Activated CD4-positive, alpha-beta memory T cell treated with anti-CD3 and anti-CD28 coated beads, Interleukin-2, amount 10 ng/mL, durations not matched to agents 7 days and 5 days (primary cell): Measurements from ENCODE around the gene CNIH3. TPM values are rescaled to one million over a fixed set of nuclear protein-coding genes. Genes with fewer than 3 reads are reported as not detected.

Experiments
- CTCF ChIA-PET: fragments of 350-600 bp; sonication (Branson Sonifier 250); formaldehyde crosslinking; loops from one replicate; lab custom pipeline; 2021; ENCODE audit warnings: antibody characterized with exemption, inconsistent platforms; lab: Charles Lee
- POLR2A ChIA-PET: fragments of 350-600 bp; sonication (Branson Sonifier 250); formaldehyde crosslinking; loops from one replicate; lab custom pipeline; 2021; ENCODE audit warnings: antibody characterized with exemption; lab: Charles Lee
- DNase-seq: peaks from one replicate; pipeline ENCODE4 v3.0.0-alpha.2; 2020
- H3K27ac Mint-ChIP-seq: one replicate; pipeline ENCODE4 v1.8.0; 2021; ENCODE audit warnings: mild to moderate bottlenecking, mixed read lengths
- H3K27me3 Mint-ChIP-seq: one replicate; pipeline ENCODE4 v1.8.0; 2021; ENCODE audit warnings: mixed read lengths
- H3K36me3 Mint-ChIP-seq: one replicate; pipeline ENCODE4 v1.8.0; 2021; ENCODE audit warnings: low read depth, mixed read lengths
- H3K4me1 Mint-ChIP-seq: one replicate; pipeline ENCODE4 v1.8.0; 2021; ENCODE audit warnings: mixed read lengths
- H3K4me3 Mint-ChIP-seq: one replicate; pipeline ENCODE4 v1.8.0; 2021; ENCODE audit warnings: mild to moderate bottlenecking, mixed read lengths
- H3K9me3 Mint-ChIP-seq: one replicate; pipeline ENCODE4 v1.8.0; 2021; ENCODE audit warnings: mixed read lengths
- total RNA-seq, 2 experiments: library from RNA; stranded (reverse); gene quantifications; one replicate each; pipeline ENCODE4 v1.2.3, GENCODE V29; 2021

CNIH3 gene
- total RNA-seq, 2 experiments from 2014 or later: 1.4 to 1.9 TPM

DNA sequence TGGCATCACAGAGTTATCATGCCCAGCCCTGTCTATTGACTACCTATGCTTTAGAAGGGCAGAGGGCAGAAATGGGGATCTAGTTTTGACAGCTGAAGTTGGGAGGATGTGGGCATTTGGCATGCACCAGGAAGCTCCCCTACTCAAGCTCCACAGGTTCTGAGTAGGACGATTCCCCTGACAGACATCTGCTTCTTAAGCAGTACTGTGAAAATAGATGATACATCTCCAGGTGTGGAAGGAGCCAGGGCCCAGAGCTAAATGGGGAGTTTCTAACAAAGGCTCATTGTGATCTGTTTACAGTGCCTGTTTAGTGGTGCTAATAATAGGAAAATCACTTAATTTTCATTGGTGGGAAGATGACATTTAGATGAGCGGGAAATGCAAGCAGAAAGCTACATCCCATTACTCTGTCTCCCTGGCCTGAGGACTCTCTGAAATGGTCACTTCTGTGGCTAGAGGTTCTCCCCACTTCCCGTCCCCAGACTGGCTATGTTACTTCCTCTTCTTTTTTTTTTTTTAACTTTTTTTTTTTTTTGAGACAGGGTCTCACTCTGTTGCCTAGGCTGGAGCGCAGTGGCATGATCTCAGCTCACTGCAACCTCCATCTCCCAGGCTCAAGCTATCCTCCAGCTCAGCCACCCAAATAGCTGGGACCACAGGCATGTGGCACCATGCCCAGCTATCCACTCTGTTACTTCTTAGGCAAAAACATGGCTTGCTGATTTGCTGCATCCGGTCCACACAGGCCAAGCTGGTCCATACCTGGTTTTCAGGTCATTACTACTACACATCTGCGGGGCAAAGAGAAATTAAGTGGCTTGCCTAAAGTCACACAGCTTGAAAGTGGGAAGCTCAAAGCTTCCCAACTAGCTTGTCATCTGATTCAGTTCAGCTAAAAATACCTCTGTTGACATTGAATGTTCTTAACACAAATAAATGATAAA is 23.2 kb upstream of the CNIH3 start:
- Mint-ChIP-seq H3K27ac (no peak overlapping the region), H3K9me3 (no peaks in the 10 kb centered on the region), H3K36me3 (no peaks in the 10 kb centered on the region), H3K27me3 (peaks cover 5% of the 10 kb centered on the region), H3K4me3 (no peak overlapping the region), H3K4me1 (peaks cover 9% of the 10 kb centered on the region)
- ChIA-PET CTCF (no interaction called here), POLR2A (interaction anchor here (0.8 to 1.2 kb wide), 2 partner anchors 31 to 50 kb away, joined by 3 to 5 read pairs; no protein-coding TSS in a partner anchor)
- DNase-seq: no peak

DNA sequence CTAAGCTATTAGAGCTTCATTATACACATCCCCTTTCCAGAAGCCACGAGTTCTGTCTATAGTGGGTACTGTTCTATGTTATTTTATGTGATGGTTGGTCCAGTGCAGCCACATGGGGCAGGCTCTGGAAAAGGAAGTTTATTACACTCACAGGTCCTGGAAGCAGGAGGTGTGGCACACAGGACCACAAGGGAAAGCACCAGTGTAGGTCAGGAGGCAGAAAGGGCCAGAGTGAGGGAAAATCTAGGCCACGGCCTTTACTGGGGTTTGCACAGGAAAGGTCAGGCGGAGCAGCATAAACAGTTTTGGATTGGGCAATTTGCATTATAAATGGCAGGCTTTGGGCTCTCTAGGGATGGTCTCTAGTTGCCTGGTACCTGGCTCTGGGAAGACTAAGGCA is 21.8 kb upstream of the CNIH3 start:
- no peak for DNase-seq
- H3K27ac Mint-ChIP-seq: no peak overlapping the region
- ChIA-PET POLR2A (no interaction called here), CTCF (no interaction called here)
- H3K4me1 Mint-ChIP-seq: peaks cover 9% of the 10 kb centered on the region
- H3K4me3 Mint-ChIP-seq: no peak overlapping the region
- H3K9me3 Mint-ChIP-seq: no peaks in the 10 kb centered on the region
- no peaks in the 10 kb centered on the region for H3K36me3 Mint-ChIP-seq
- peaks cover 8% of the 10 kb centered on the region for H3K27me3 Mint-ChIP-seq

DNA sequence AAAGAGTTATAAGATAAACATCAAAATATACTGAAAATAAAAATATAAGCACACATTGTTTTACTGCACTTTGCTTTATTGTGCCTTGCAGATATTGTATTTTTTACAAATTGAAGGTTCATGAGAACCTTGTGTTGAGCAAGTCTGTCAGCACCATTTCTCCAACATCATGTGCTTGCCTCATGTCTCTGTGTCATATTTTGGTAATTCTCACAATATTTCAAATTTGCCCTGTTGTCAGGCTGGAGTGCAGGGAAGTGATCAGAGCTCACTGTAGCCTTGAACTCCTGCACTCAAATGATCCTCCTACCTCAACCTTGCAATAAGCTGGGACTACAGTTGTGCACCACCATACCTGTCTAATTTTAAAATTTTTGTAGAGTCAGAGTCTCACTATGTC is 21.3 kb upstream of the CNIH3 start:
- H3K27ac Mint-ChIP-seq: no peak overlapping the region
- H3K4me3 Mint-ChIP-seq: no peak overlapping the region
- H3K4me1 Mint-ChIP-seq: peaks cover 9% of the 10 kb centered on the region
- H3K9me3 Mint-ChIP-seq: no peaks in the 10 kb centered on the region
- H3K36me3 Mint-ChIP-seq: no peaks in the 10 kb centered on the region
- CTCF ChIA-PET: no interaction called here
- peaks cover 8% of the 10 kb centered on the region for H3K27me3 Mint-ChIP-seq
- POLR2A ChIA-PET: no interaction called here
- no peak for DNase-seq

DNA sequence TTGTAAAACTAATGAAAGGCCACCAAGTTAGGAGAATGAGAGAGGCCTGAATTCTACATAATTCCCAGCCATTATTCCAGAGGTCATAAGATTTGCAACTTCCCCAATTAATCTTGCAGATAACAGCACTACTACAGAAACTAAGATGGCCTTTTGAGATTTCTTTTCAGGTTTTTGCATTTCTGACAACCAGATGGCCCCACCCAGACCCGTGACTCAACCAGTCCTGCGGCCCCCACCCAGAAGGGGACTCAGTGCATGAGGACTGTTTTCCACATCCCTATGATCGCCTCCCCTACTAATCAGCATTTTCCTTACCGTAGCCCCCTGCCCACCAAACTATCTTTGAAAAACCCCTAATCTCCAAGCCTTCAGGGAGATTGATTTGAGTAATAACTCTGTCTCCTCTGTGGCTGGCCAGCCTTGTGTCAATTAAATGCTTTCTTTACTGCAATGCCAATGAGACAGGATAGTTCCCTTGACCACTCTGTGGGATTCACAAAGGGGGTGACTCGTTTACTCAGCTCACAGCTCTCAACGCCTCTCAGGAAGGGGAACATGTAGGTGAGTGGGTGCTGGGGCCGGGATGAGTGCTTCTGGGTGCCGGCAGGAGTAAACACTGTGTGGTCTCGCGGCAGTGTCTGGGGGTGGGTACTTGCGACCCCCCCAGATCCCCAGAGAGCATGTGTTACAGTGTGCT is 10.5 kb upstream of the CNIH3 start:
- POLR2A ChIA-PET: interaction anchor here (0.9 kb wide), 1 partner anchor 18 kb away, joined by 3 read pairs; no protein-coding TSS in a partner anchor
- H3K9me3 Mint-ChIP-seq: no peaks in the 10 kb centered on the region
- no peak overlapping the region for H3K27ac Mint-ChIP-seq
- H3K4me1 Mint-ChIP-seq: no peaks in the 10 kb centered on the region
- H3K36me3 Mint-ChIP-seq: no peaks in the 10 kb centered on the region
- H3K4me3 Mint-ChIP-seq: no peak overlapping the region
- CTCF ChIA-PET: no interaction called here
- H3K27me3 Mint-ChIP-seq: peaks cover 28% of the 10 kb centered on the region
- DNase-seq: no peak

DNA sequence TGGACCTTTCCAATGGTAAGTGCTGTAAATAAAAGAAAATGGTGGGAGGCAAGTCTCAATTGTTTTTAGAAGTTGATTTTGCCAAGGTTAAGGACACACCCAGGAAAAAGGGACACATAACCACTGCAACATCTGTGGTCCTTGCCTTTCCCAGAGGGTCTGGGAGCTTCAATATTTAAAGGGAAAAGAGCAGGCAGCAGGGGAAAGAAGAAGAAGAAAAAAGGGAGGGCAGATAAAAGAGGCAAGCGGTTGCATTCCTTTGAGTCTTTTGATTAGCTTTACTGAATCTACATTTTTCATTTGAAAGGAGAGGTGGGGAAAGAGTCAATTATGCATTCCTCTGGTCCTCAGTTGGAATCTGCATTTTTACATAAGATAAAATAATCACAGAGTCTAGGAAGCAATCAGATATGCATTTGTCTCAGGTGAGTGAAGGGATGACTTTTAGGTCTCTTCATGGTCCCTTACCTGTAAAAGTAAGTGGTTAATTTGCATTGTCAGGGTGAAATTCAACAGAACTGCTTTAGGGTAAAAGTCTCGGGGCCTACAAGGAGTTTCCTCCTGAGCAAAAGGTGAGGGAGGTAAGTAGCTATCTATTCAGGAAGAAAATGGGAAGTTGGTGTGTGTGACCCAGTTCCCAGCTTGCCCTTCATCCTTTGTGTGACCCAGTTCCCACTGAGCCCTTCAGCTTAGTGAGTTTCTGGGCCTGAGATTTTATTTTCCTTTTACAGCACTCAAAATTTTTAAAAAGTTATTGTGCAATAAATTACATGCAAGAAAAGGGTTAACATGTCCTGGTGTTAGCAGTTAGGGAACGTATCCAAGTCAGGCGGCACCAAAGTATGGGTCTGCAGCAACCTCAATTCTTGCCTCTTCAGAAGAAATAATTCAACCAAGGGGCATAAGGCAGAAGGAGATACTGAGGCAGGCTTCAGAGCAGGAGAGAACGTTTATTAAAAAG is 8.6 kb upstream of the CNIH3 start:
- Mint-ChIP-seq H3K27me3 (peaks cover 30% of the 10 kb centered on the region), H3K36me3 (no peaks in the 10 kb centered on the region), H3K27ac (no peak overlapping the region), H3K4me3 (no peak overlapping the region), H3K4me1 (no peaks in the 10 kb centered on the region), H3K9me3 (no peaks in the 10 kb centered on the region)
- ChIA-PET CTCF (interaction anchor here (1.2 kb wide), 1 partner anchor 37 kb away, joined by 3 read pairs; no protein-coding TSS in a partner anchor), POLR2A (no interaction called here)
- DNase-seq: no peak

DNA sequence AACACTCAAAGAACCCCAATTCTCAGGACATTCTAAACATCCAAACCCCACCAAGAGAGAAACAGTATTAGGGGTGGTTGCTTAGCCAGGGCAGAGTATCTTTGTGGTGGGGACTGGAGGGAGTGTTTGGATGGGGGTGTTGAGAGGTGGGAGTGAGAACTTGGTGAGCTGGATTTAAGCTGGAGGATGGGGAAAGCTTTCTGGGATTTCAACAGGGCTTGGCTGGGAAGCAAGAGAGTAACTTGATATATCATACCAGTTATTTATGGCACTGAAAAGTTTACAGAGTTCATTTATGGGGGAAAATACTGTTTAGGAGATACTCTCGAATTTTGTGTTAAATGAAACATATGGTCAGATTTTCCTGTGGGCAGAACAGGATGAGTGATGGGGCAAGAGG is 6.8 kb upstream of the CNIH3 start:
- no peak for DNase-seq
- Mint-ChIP-seq H3K4me3 (no peak overlapping the region), H3K9me3 (no peaks in the 10 kb centered on the region), H3K27me3 (peaks cover 27% of the 10 kb centered on the region), H3K36me3 (no peaks in the 10 kb centered on the region), H3K4me1 (no peaks in the 10 kb centered on the region), H3K27ac (no peak overlapping the region)
- ChIA-PET CTCF (interaction anchor here (0.9 kb wide), 1 partner anchor 15 kb away, joined by 3 read pairs; no protein-coding TSS in a partner anchor), POLR2A (no interaction called here)

DNA sequence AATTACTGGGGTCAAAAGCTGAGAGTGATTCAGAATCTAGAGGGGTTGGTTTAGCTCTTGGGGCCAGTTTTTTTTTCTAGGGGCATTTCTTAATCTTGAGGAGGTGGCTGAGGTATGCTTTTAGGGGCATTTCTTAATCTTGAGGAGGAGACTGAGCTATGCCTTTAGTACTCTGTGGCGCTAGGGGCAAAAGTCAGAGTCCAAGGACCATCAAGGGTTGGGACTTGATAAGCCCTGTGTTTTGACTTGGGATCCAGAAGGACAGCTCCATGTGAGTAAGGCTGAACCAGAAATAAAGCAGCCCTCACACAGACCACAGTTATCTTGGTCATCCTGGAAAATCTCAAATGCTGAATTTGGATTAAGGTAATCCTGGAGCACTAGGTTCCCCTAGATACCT is 3.9 kb upstream of the CNIH3 start:
- Mint-ChIP-seq H3K4me3 (no peak overlapping the region), H3K27me3 (peaks cover 43% of the 10 kb centered on the region), H3K9me3 (no peaks in the 10 kb centered on the region), H3K27ac (no peak overlapping the region), H3K36me3 (no peaks in the 10 kb centered on the region), H3K4me1 (peaks cover 13% of the 10 kb centered on the region)
- ChIA-PET CTCF (interaction anchor here (0.8 to 2.2 kb wide), 2 partner anchors 32 to 98 kb away, joined by 3 to 6 read pairs; no protein-coding TSS in a partner anchor), POLR2A (no interaction called here)
- DNase-seq: no peak

DNA sequence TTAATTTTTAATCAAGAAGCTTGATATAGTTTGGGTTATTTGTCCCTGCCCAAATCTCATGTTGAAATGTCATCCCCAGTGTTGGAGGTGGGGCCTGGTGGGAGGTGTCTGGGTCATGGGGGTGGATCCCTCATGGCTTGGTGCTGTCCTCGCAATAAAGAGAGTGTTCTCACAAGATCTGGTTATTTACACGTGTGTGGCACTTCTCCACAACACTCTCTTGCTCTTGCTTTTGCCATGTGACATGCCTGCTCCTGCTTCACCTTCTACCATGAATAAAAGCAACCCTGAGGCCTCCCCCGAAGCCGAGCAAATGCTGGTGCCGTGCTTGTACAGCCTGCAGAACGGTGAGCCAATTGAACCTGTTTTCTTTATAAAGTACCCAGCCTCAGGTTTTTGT is 2.6 kb upstream of the CNIH3 start:
- no peaks in the 10 kb centered on the region for H3K36me3 Mint-ChIP-seq
- H3K27me3 Mint-ChIP-seq: peaks cover 54% of the 10 kb centered on the region
- ChIA-PET POLR2A (no interaction called here), CTCF (interaction anchor here (1.0 to 2.2 kb wide), 2 partner anchors 10 to 31 kb away, joined by 3 to 6 read pairs; no protein-coding TSS in a partner anchor)
- H3K27ac Mint-ChIP-seq: no peak overlapping the region
- H3K4me3 Mint-ChIP-seq: no peak overlapping the region
- no peak for DNase-seq
- H3K4me1 Mint-ChIP-seq: peaks cover 24% of the 10 kb centered on the region
- H3K9me3 Mint-ChIP-seq: no peaks in the 10 kb centered on the region

DNA sequence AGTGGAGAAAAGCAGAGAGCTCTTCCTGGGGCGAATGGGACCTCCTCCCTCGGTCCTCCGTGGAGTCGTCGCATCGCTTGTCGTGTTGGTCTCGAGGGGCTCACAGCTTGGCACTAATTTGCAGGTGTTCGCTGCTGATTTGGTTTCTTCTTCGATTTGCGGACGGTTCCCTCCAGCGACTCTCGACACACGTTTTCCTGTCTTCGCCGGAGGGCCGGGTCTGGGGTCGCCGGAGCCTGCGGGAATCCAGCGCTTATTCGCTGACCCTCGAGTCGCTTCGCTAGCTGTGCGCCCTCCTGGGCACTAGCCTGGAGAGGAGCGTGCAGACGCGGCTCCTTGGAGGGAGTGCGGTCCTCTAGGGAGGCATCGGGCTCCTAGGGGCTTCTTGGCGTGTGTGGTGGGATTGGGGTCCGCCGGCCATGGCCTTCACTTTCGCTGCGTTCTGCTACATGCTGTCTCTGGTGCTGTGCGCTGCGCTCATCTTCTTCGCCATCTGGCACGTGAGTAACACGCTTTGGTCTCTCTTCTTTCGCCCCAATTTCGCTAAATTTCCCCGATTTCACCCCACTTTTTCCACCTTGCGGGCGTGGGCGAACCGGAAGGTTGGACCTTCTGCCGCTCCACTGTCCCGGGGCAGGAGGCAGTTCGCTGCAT is 766 bp downstream of the CNIH3 start:
- ChIA-PET CTCF (interaction anchor here (0.7 to 2.8 kb wide), 3 partner anchors 104 to 539 kb away, joined by 3 to 8 read pairs (median 6); no protein-coding TSS in a partner anchor), POLR2A (interaction anchor here (0.9 to 1.4 kb wide), 2 partner anchors 118 to 770 kb away, joined by 3 to 4 read pairs; no protein-coding TSS in a partner anchor)
- peaks cover 66% of the 10 kb centered on the region for H3K27me3 Mint-ChIP-seq
- H3K4me1 Mint-ChIP-seq: peaks cover 36% of the 10 kb centered on the region
- no peak overlapping the region for H3K27ac Mint-ChIP-seq
- peaks cover 7% of the 10 kb centered on the region for H3K9me3 Mint-ChIP-seq
- peak overlapping the region; percentile 65 for H3K4me3 Mint-ChIP-seq
- peaks cover 6% of the 10 kb centered on the region for H3K36me3 Mint-ChIP-seq
- DNase-seq: no peak

DNA sequence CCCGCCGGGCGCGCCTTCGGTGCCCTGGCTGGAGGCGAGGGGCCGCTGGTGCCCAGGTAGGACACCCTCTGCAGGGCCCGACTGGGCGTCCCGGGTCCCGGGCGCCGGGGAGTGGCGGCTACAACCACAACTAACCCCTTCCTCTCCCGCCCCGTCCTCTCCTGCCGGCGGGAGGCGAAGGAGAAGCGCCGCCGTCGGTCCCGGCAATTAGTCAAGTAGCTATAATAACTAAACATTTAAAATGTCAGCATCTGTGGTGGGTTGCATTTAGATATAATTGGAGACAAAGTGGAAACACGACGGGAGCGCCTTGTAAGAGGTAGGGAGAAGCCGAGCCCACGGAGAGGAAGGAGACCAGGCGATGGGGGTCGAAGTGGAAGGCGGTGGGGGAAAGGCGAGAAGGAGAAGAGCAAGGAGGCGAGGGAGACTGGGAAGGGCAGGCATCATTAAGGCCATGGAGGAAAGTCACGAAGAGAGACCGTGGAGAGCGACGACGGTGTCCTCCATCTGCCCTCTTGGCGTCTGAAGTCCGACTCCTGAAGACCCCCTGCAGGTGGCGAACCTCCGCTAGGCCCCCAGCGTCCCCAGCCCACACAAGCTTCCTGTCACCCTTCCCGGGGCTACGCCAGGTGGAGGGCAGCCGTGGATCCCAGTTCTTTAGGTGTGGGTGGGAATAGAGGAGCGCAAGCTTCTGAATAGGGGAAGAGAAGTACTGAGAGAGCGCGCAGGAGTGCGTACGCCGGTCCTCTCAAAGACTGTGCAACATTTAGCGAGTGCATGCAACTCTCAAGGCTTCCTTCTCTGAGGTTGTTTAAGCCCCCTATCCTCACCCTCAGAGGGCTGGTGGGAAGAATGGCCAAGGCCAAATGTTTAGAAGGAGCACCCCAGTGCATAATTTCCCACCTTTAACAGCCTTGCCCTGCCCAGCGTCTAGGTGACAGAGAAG is 1.6 kb downstream of the CNIH3 start:
- DNase-seq: no peak
- H3K27ac Mint-ChIP-seq: no peak overlapping the region
- ChIA-PET POLR2A (interaction anchor here (0.7 to 1.0 kb wide), 2 partner anchors 186 to 495 kb away, joined by 3 read pairs; no protein-coding TSS in a partner anchor), CTCF (interaction anchor here (1.9 kb wide), 1 partner anchor 234 kb away, joined by 6 read pairs; no protein-coding TSS in a partner anchor)
- peak overlapping the region; percentile 65 for H3K4me3 Mint-ChIP-seq
- H3K9me3 Mint-ChIP-seq: peaks cover 13% of the 10 kb centered on the region
- peaks cover 12% of the 10 kb centered on the region for H3K36me3 Mint-ChIP-seq
- H3K4me1 Mint-ChIP-seq: peaks cover 42% of the 10 kb centered on the region
- H3K27me3 Mint-ChIP-seq: peaks cover 63% of the 10 kb centered on the region

DNA sequence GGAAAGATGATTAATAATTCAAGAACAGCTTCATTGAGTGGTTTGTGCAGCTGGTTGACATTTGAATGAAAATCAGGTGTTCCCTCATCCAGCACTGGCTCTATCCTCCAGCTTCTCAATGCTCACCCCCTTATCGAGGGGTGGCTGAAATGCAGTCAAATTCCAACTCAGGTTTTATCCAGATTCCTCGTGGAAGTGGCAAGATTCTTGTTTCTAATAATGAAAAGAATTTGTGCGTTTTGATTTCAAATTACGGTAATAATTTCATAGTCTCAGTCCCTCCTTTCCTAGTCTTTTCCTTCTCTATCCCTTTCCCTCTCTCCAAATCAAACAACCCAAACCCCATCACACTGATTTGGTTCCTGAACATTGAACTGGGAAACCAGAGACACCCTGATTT is 3.1 kb downstream of the CNIH3 start:
- Mint-ChIP-seq H3K9me3 (peaks cover 13% of the 10 kb centered on the region), H3K4me3 (no peak overlapping the region), H3K27me3 (peaks cover 57% of the 10 kb centered on the region), H3K4me1 (peaks cover 57% of the 10 kb centered on the region), H3K36me3 (peaks cover 16% of the 10 kb centered on the region), H3K27ac (no peak overlapping the region)
- no peak for DNase-seq
- ChIA-PET CTCF (no interaction called here), POLR2A (interaction anchor here (1.0 kb wide), 1 partner anchor 121 kb away, joined by 3 read pairs; no protein-coding TSS in a partner anchor)
